H9 (cell line): Measurements from ENCODE around the gene PATL2. TPM values are rescaled to one million over a fixed set of nuclear protein-coding genes. Genes with fewer than 3 reads are reported as not detected.

Experiments
- DNase-seq: peaks from one replicate; pipeline ENCODE4 v3.0.0-alpha.2; 2017
- H2AFZ ChIP-seq: one replicate; pipeline ENCODE4 v1.6.1; 2013; ENCODE audit warnings: mild to moderate bottlenecking, low read length, control low read depth, moderate library complexity
- H2AK5ac ChIP-seq: 2 replicates; pipeline ENCODE4 v1.6.1; 2013; ENCODE audit warnings: low read length, control low read depth, mixed read lengths; ENCODE audit not compliant: insufficient read length
- H2BK120ac ChIP-seq: one replicate; pipeline ENCODE4 v1.6.1; 2013; ENCODE audit warnings: low read depth, mild to moderate bottlenecking, low read length, control low read depth, inconsistent platforms; ENCODE audit not compliant: poor library complexity, severe bottlenecking
- H2BK12ac ChIP-seq: 2 replicates; pipeline ENCODE4 v1.6.1; 2013; ENCODE audit warnings: low read length, control low read depth, mixed read lengths, low read depth; ENCODE audit not compliant: insufficient read length
- H2BK15ac ChIP-seq: 2 replicates; pipeline ENCODE4 v1.6.1; 2013; ENCODE audit warnings: low read depth, low read length, control low read depth
- H2BK20ac ChIP-seq: one replicate; pipeline ENCODE4 v1.6.1; 2013; ENCODE audit warnings: low read depth, mild to moderate bottlenecking, low read length, control low read depth, inconsistent platforms; ENCODE audit not compliant: poor library complexity, severe bottlenecking
- H2BK5ac ChIP-seq: 2 replicates; pipeline ENCODE4 v1.6.1; 2013; ENCODE audit warnings: low read length, control low read depth, mixed read lengths; ENCODE audit not compliant: insufficient read length
- H3K14ac ChIP-seq: 2 replicates; pipeline ENCODE4 v1.6.1; 2013; ENCODE audit warnings: low read length, control low read depth; ENCODE audit not compliant: insufficient read depth
- H3K18ac ChIP-seq: 2 replicates; pipeline ENCODE4 v1.6.1; 2013; ENCODE audit warnings: low read depth, mild to moderate bottlenecking, mixed read lengths, low read length, control low read depth; ENCODE audit not compliant: insufficient read length
- H3K23ac ChIP-seq: 2 replicates; pipeline ENCODE4 v1.6.1; 2013; ENCODE audit warnings: low read length, control low read depth, mixed read lengths, low read depth; ENCODE audit not compliant: insufficient read length
- H3K23me2 ChIP-seq: 2 replicates; pipeline ENCODE4 v1.6.1; 2013; ENCODE audit warnings: low read depth, mild to moderate bottlenecking, mixed read lengths, low read length, control low read depth; ENCODE audit not compliant: insufficient read length, poor library complexity, severe bottlenecking
- H3K27ac ChIP-seq: 2 replicates; pipeline ENCODE4 v1.5.1; 2013; ENCODE audit warnings: low read length, control low read depth, mixed read lengths, low read depth; ENCODE audit not compliant: insufficient read length
- H3K27me3 ChIP-seq: 2 replicates; pipeline ENCODE4 v1.6.1; 2013; ENCODE audit warnings: low read length, control low read depth, inconsistent platforms; ENCODE audit not compliant: insufficient read depth
- H3K4ac ChIP-seq: 2 replicates; pipeline ENCODE4 v1.6.1; 2013; ENCODE audit warnings: low read depth, mild to moderate bottlenecking, control low read depth, inconsistent platforms, low read length, moderate library complexity
- H3K4me1 ChIP-seq: 2 replicates; pipeline ENCODE4 v1.6.1; 2013; ENCODE audit warnings: low read length, control low read depth, inconsistent platforms; ENCODE audit not compliant: insufficient read depth
- H3K4me2 ChIP-seq: 2 replicates; pipeline ENCODE4 v1.6.1; 2013; ENCODE audit warnings: low read length, control low read depth, mixed read lengths; ENCODE audit not compliant: insufficient read length, insufficient read depth
- H3K56ac ChIP-seq: 2 replicates; pipeline ENCODE4 v1.6.1; 2013; ENCODE audit warnings: low read depth, mild to moderate bottlenecking, mixed read lengths, low read length, control low read depth; ENCODE audit not compliant: insufficient read length
- H3K79me1 ChIP-seq: 2 replicates; pipeline ENCODE4 v1.6.1; 2013; ENCODE audit warnings: low read depth, mild to moderate bottlenecking, moderate library complexity, low read length, control low read depth, inconsistent platforms; ENCODE audit not compliant: insufficient read depth, poor library complexity, severe bottlenecking
- H3K79me2 ChIP-seq: 2 replicates; pipeline ENCODE4 v1.6.1; 2013; ENCODE audit warnings: low read length, control low read depth, inconsistent platforms; ENCODE audit not compliant: insufficient read depth
- H3K9ac ChIP-seq: 2 replicates; pipeline ENCODE4 v1.6.1; 2013; ENCODE audit warnings: low read length, control low read depth, mixed read lengths; ENCODE audit not compliant: insufficient read length; ENCODE audit errors: extremely low read depth
- H3K9me3 ChIP-seq: one replicate; pipeline ENCODE4 v1.6.1; 2013; ENCODE audit warnings: low read depth, low read length, inconsistent platforms; ENCODE audit not compliant: control insufficient read depth
- H3T11ph ChIP-seq: one replicate; pipeline ENCODE4 v1.6.1; 2013; ENCODE audit warnings: mild to moderate bottlenecking, low read length, control low read depth, inconsistent platforms
- H4K20me1 ChIP-seq: one replicate; pipeline ENCODE4 v1.6.1; 2013; ENCODE audit not compliant: control insufficient read depth, insufficient read length, insufficient read depth
- H4K5ac ChIP-seq: 2 replicates; pipeline ENCODE4 v1.6.1; 2013; ENCODE audit warnings: low read depth, mild to moderate bottlenecking, mixed read lengths, low read length, control low read depth; ENCODE audit not compliant: insufficient read length
- H4K8ac ChIP-seq: replicated peaks from 2 replicates; pipeline ENCODE4 v1.6.1; 2013; ENCODE audit warnings: low read length, control low read depth, mixed read lengths, low read depth; ENCODE audit not compliant: insufficient read length
- H4K91ac ChIP-seq: 2 replicates; pipeline ENCODE4 v1.6.1; 2013; ENCODE audit warnings: low read depth, mild to moderate bottlenecking, moderate library complexity, mixed read lengths, low read length, control low read depth; ENCODE audit not compliant: insufficient read length
- H3K27ac Mint-ChIP-seq, 3 experiments: 2 replicates in 2 of 3; 3 replicates in 1 of 3; pipeline ENCODE4 v1.8.0; 2020 to 2021; ENCODE audit warnings: mixed read lengths in 3 of 3, mild to moderate bottlenecking in 1 of 3, moderate library complexity in 1 of 3
- H3K27me3 Mint-ChIP-seq: 2 replicates; pipeline ENCODE4 v1.8.0; 2021; ENCODE audit warnings: low read depth, mild to moderate bottlenecking, moderate library complexity, mixed read lengths
- H3K36me3 Mint-ChIP-seq, 3 experiments: 2 replicates in 2 of 3; 3 replicates in 1 of 3; pipeline ENCODE4 v1.8.0; 2020 to 2021; ENCODE audit warnings: low read depth in 3 of 3, mixed read lengths in 3 of 3; ENCODE audit not compliant: insufficient read depth in 1 of 3
- H3K4me1 Mint-ChIP-seq, 2 experiments: 2 replicates each; pipeline ENCODE4 v1.8.0; 2020; ENCODE audit warnings: mixed read lengths in 2 of 2
- H3K4me3 Mint-ChIP-seq, 2 experiments: 2 replicates in 1 of 2; 3 replicates in 1 of 2; pipeline ENCODE4 v1.8.0; 2020 to 2021; ENCODE audit warnings: mild to moderate bottlenecking in 2 of 2, mixed read lengths in 2 of 2, moderate library complexity in 1 of 2
- H3K9me3 Mint-ChIP-seq, 2 experiments: 2 replicates in 1 of 2; 3 replicates in 1 of 2; pipeline ENCODE4 v1.8.0; 2020; ENCODE audit warnings: mild to moderate bottlenecking in 2 of 2, mixed read lengths in 2 of 2, moderate library complexity in 1 of 2
- CTCF ChIP-seq: fragments of 200-600 bp; sonication (generic); conservative IDR thresholded peaks from 3 replicates; pipeline ENCODE4 v1.8.0; 2021; ENCODE audit warnings: antibody characterized with exemption, mild to moderate bottlenecking
- WGBS: extraction: QIAGEN DNeasy Blood & Tissue Kit; methylation state at CpG from one replicate; pipeline ENCODE4 v1.1.7; 2013; ENCODE audit warnings: missing lambda C conversion rate, low lambda C conversion rate, mixed read lengths; ENCODE audit not compliant: insufficient read length; ENCODE audit errors: extremely low coverage; 5-methylcytosine and 5-hydroxymethylcytosine counted together
- total RNA-seq: library from RNA; stranded (reverse); gene quantifications from 2 replicates; pipeline ENCODE4 v1.2.1, GENCODE V29; 2021

Gene PATL2
- total RNA-seq, 1 experiment from 2014 or later = 0.46 TPM

DNA sequence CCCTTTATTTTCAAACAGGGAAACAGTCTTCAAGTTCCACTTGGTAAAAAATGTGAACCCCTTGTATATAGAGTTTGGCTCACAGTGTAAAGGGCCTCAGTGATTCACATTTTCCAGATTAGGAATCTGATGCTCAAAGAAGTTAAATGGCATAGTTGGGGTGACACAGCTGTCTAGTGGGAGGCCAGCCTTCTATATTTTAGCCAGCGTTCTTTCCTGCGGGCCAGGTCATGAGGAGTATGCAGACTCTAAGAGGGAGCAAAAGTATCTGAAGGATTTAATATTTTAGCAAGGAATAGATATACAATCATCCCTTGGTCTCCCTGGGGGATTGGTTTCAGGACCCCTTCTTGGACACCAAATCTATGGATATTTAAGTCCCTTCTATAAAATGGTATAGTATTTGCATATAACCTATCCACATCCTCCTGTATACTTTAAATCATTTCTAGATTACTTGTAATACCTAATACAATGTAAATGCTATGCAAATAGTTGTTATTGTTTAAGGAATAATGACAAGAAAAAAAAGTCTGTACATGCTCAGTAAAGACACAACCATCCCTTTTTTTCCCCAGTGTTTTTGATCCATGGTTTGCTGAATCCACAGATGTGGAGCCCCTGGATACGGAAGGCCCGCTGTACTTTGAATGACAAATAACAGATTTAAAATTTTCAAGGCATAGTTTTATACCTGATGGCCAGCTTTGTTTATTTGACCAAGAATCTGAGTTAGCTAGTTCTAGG, 7.2 kb upstream of the PATL2 start:
- Histone ChIP-seq H4K8ac (no peak overlapping the region), H2AK5ac (no peak overlapping the region), H3K4me1 (no peaks in the 10 kb centered on the region), H3K23me2 (no peaks in the 10 kb centered on the region), H3K27me3 (no peaks in the 10 kb centered on the region), H3K4ac (no peak overlapping the region), H3K23ac (no peak overlapping the region), H3K27ac (no peak overlapping the region), H4K91ac (no peak overlapping the region), H2BK15ac (no peak overlapping the region), H3K14ac (no peak overlapping the region), H3K79me1 (no peaks in the 10 kb centered on the region), H2BK12ac (no peak overlapping the region), H3K9ac (no peak overlapping the region), H2BK5ac (no peak overlapping the region), H3K4me2 (no peak overlapping the region), H3K18ac (no peak overlapping the region), H2BK120ac (no peak overlapping the region), H3K9me3 (no peaks in the 10 kb centered on the region), H4K20me1 (no peaks in the 10 kb centered on the region), H2AFZ (no peak overlapping the region), H4K5ac (no peak overlapping the region), H3T11ph (no peak overlapping the region), H3K79me2 (no peaks in the 10 kb centered on the region), H3K56ac (no peak overlapping the region), H2BK20ac (no peak overlapping the region)
- DNase-seq = no peak
- Mint-ChIP-seq H3K4me1 (peaks cover 5 to 6% of the 10 kb centered on the region in 2 experiments; a peak in 3 of 4 replicates), H3K27me3 (no peaks in the 10 kb centered on the region; the same call in 1 of the 2 replicates), H3K36me3 (peaks cover 2 to 15% (median 14%) of the 10 kb centered on the region in 3 experiments; a peak in 5 of 7 replicates), H3K27ac (no peak overlapping the region), H3K4me3 (no peak overlapping the region), H3K9me3 (no peaks in the 10 kb centered on the region)
- WGBS = no CpG with 5 or more reads among the region's 4 CpGs
- no peak for TF ChIP-seq CTCF
